Measurements from ENCODE around the gene CORO2A.

The CORO2A gene

GRCh38 chr9:98084396-98084795, 108.0 kb downstream of the CORO2A start:
- no peak for TF ChIP-seq CTCF (IDR thresholded peaks at IDR 0.05; ENCODE audit: borderline replicate concordance, control extremely low read depth, extremely low read depth, insufficient read depth, missing control alignments)
- DNase-seq (ENCODE audit: low spot score): no peak
- in situ Hi-C loops (cut with MboI; ENCODE audit: low sequenced_read_pairs, unreplicated experiment): no loop called here

DNA sequence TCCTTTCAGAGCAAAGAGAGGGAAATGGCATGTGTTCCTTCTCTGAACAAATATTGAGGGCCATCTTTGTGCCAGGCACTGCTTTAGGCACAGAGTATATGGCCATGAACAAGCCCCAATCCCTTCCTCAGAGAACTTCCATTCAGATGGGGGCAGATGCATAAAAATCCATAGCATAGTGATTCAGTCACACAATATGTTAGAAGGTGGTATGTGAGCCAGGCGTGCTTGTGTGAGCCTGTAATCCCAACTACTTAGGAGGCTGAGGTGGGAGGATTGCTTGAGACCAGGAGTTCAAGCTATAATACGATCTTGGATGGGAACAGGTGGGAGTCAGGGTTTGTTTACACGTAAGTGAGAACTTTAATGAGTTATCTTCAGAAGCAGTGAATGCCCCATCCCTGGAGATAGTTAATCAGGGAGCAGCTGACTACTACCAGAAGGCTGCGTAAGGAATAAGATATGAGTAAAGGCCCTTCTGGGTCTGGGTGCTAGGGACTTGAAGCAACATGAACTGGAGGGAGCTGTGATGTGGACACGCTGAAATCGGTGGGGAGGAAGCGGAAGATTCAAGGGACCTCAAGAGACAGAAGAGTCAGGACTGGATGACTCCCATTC, 108.8 kb downstream of the CORO2A start:
- no peak for DNase-seq (ENCODE audit: low spot score)
- in situ Hi-C loops (cut with MboI; ENCODE audit: low sequenced_read_pairs, unreplicated experiment): no loop called here

GRCh38 chr9:98083061-98083501, 109.4 kb downstream of the CORO2A start:
- TF ChIP-seq CTCF (IDR thresholded peaks at IDR 0.05; ENCODE audit: borderline replicate concordance, control extremely low read depth, extremely low read depth, insufficient read depth, missing control alignments): no peak
- in situ Hi-C loops (cut with MboI; ENCODE audit: low sequenced_read_pairs, unreplicated experiment): no loop called here
- DNase-seq (ENCODE audit: low spot score): no peak

More for the DNA sequence above, 108.8 kb downstream of the CORO2A start:
- no peak for TF ChIP-seq CTCF (IDR thresholded peaks at IDR 0.05; ENCODE audit: borderline replicate concordance, control extremely low read depth, extremely low read depth, insufficient read depth, missing control alignments)

GRCh38 chr9:98081477-98082219, 110.8 kb downstream of the CORO2A start:
- no peak for DNase-seq (ENCODE audit: low spot score)
- TF ChIP-seq CTCF (IDR thresholded peaks at IDR 0.05; ENCODE audit: borderline replicate concordance, control extremely low read depth, extremely low read depth, insufficient read depth, missing control alignments): no peak
- in situ Hi-C loops (cut with MboI; ENCODE audit: low sequenced_read_pairs, unreplicated experiment): no loop called here

GRCh38 chr9:98080780-98081179, 111.7 kb downstream of the CORO2A start:
- in situ Hi-C loops (cut with MboI; ENCODE audit: low sequenced_read_pairs, unreplicated experiment): no loop called here
- no peak for TF ChIP-seq CTCF (IDR thresholded peaks at IDR 0.05; ENCODE audit: borderline replicate concordance, control extremely low read depth, extremely low read depth, insufficient read depth, missing control alignments)
- no peak for DNase-seq (ENCODE audit: low spot score)

DNA sequence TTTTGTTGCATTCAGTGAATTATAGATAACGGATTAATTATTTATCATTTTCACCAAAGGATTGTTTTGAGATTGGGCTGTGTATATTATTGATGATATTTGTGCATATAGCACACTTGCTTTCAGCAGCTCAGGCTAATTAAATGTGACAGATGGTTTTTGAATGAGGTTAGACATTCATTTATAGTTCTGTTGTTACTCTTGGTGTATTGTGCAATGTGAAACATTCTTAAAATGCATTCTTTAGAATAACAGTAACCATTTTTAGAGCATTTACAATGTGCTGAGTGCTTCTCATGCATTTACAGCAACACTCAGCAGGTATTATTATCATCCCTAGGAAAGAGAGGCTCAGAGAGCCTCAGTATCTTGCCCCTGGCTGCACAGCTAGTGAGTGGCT, 112.1 kb downstream of the CORO2A start:
- TF ChIP-seq CTCF (IDR thresholded peaks at IDR 0.05; ENCODE audit: borderline replicate concordance, control extremely low read depth, extremely low read depth, insufficient read depth, missing control alignments): no peak
- DNase-seq (ENCODE audit: low spot score): no peak
- in situ Hi-C loops (cut with MboI; ENCODE audit: low sequenced_read_pairs, unreplicated experiment): no loop called here

Data from GM13976 (cell line).